Sigmoid colon (tissue), 3 donors: ENCODE measurements around the gene PPP1R16B.

Source experiments
- POLR2A ChIP-seq, 2 donors: fragments of 450-650 bp; IDR thresholded peaks; one replicate each; pipeline ENCODE4 v1.6.1; 2016; ENCODE audit warnings: antibody characterized with exemption in 2 of 2, mild to moderate bottlenecking in 2 of 2, moderate library complexity in 2 of 2
- TF ChIP-seq, protein P1 (sequence below), 4 experiments: fragments of 450-650 bp in 3 of 4; fragments of 200-600 bp in 1 of 4; IDR thresholded peaks; one replicate each; pipeline ENCODE4 v1.5.1; 2016 to 2019; ENCODE audit warnings: antibody characterized with exemption in 4 of 4, mild to moderate bottlenecking in 3 of 4, moderate library complexity in 2 of 4

DNA sequence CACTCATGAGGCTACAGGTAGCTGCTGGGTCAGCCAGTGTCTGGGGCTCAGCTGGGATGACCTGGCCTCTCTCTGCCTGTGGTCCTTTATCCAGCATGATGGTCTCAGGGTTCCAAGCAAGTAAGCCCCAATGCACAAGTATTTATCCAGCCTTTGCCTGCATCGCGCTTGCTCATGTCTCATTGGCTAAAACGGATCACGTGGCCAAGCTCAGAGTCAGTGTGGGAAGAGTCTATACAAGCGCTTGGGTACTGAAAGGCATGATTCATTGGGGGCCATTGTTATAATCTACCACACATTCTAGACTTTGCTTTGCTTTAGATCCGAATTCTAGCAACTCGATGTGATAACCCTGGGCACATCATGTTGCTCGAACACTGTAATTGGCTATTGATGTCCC is 48.3 kb downstream of the PPP1R16B start:
- no peak for TF ChIP-seq POLR2A (IDR thresholded peaks at IDR 0.05)
- TF ChIP-seq, protein P1, sequence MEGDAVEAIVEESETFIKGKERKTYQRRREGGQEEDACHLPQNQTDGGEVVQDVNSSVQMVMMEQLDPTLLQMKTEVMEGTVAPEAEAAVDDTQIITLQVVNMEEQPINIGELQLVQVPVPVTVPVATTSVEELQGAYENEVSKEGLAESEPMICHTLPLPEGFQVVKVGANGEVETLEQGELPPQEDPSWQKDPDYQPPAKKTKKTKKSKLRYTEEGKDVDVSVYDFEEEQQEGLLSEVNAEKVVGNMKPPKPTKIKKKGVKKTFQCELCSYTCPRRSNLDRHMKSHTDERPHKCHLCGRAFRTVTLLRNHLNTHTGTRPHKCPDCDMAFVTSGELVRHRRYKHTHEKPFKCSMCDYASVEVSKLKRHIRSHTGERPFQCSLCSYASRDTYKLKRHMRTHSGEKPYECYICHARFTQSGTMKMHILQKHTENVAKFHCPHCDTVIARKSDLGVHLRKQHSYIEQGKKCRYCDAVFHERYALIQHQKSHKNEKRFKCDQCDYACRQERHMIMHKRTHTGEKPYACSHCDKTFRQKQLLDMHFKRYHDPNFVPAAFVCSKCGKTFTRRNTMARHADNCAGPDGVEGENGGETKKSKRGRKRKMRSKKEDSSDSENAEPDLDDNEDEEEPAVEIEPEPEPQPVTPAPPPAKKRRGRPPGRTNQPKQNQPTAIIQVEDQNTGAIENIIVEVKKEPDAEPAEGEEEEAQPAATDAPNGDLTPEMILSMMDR (IDR thresholded peaks at IDR 0.05): no peak
